Activated T-helper 9 cell treated with anti-CD3 and anti-CD28 coated beads, Interleukin-2, amount 50 U/mL, for 16 hours (primary cell): Measurements from ENCODE around the gene PLXDC2.
"Not testable (repeated sequence)": the region's sequence is repeated elsewhere in the genome, so short reads cannot be mapped to it uniquely, and the experiment has no call there.

Experiments
- DNase-seq: peaks from one replicate; pipeline ENCODE4 v3.0.0-alpha.2; 2020; ENCODE audit warnings: low read depth

PLXDC2 gene

GRCh38 chr10:20045100-20045499 lies 228.9 kb downstream of the PLXDC2 start:
- not testable (repeated sequence) for DNase-seq

- DNase-seq: no peak
Observed at GRCh38 chr10:20048161-20048560, 231.9 kb downstream of the PLXDC2 start.

- no peak for DNase-seq
Observed at GRCh38 chr10:20058135-20058534, 241.9 kb downstream of the PLXDC2 start.

GRCh38 chr10:20059084-20059835 lies 243.0 kb downstream of the PLXDC2 start:
- no peak for DNase-seq

GRCh38 chr10:20065814-20066213 lies 249.6 kb downstream of the PLXDC2 start:
- no peak for DNase-seq

GRCh38 chr10:20073167-20073566 lies 256.9 kb downstream of the PLXDC2 start:
- no peak for DNase-seq

GRCh38 chr10:20075713-20076112 lies 259.5 kb downstream of the PLXDC2 start:
- no peak for DNase-seq

GRCh38 chr10:20084451-20084850 lies 268.2 kb downstream of the PLXDC2 start:
- DNase-seq: no peak

GRCh38 chr10:20085115-20085514 lies 268.9 kb downstream of the PLXDC2 start:
- DNase-seq: no peak

GRCh38 chr10:20087353-20087752 lies 271.1 kb downstream of the PLXDC2 start:
- no peak for DNase-seq

GRCh38 chr10:20088061-20088701 lies 271.9 kb downstream of the PLXDC2 start:
- DNase-seq: no peak

- DNase-seq: no peak
Observed at GRCh38 chr10:20089879-20090278, 273.6 kb downstream of the PLXDC2 start.

- DNase-seq: no peak
Observed at GRCh38 chr10:20090831-20091230, 274.6 kb downstream of the PLXDC2 start.

GRCh38 chr10:20091698-20092097 lies 275.5 kb downstream of the PLXDC2 start:
- no peak for DNase-seq

- no peak for DNase-seq
Observed at GRCh38 chr10:20093600-20093999, 277.4 kb downstream of the PLXDC2 start.

- no peak for DNase-seq
Observed at GRCh38 chr10:20094226-20094976, 278.2 kb downstream of the PLXDC2 start.

- DNase-seq: no peak
Observed at GRCh38 chr10:20100171-20100570, 283.9 kb downstream of the PLXDC2 start.

GRCh38 chr10:20105236-20105635 lies 289.0 kb downstream of the PLXDC2 start:
- no peak for DNase-seq

GRCh38 chr10:20105931-20106330 lies 289.7 kb downstream of the PLXDC2 start:
- no peak for DNase-seq

- DNase-seq: no peak
Observed at GRCh38 chr10:20108021-20108420, 291.8 kb downstream of the PLXDC2 start.

- no peak for DNase-seq
Observed at GRCh38 chr10:20109613-20110012, 293.4 kb downstream of the PLXDC2 start.

GRCh38 chr10:20110125-20111100 lies 294.2 kb downstream of the PLXDC2 start:
- no peak for DNase-seq
